ENCODE results near the gene GOLGA6L26.
"Not testable (repeated sequence)": the region's sequence is repeated elsewhere in the genome, so short reads cannot be mapped to it uniquely, and the experiment has no call there.

DNA sequence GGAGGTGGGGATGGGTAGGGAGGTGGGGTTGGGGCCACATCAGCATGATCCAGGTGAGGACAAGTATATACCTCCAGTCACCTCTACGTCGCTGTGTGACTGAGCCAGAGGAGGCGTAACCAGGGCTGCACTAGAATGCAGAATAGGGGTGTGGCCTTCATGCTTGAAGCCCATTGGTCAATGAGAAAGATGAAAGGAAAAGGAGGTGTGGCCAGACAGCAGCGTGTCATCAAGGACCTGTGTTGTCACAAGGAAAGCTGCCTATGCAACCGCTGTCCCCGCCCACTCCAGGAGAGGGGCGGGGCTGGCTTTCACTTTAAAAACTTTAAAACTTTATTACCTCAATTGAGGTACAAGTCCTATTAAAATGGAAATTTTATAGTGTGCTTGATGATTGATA lies at the start of gene GOLGA6L26:
- not testable (repeated sequence) for TF ChIP-seq CTCF, EP300, POLR2AphosphoS5, POLR2A (IDR thresholded peaks at IDR 0.05)

Measured in stomach (tissue), 4 donors.